Measurements from ENCODE around the gene CNN3.

The CNN3 gene

DNA sequence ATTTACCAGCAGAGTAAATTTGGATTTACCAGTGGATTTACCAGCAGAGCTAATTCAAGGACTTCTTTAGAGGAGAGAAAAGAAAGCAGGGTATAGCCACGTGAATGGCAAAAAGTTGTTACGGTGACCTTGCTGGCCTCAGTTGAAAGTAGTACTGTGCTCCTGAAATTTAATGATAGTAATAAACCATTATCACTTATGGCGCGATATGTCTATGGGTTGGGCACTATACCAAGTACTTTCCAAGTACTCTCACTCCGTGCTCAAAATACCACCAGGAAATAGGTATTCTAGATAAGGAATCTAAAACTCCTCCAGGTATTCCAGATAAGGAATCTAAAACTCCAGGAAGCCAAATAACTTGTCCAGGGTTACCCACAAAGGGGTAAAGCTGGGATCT lies 70.9 kb downstream of the CNN3 start:
- DNase-seq (ENCODE audit: low spot score) = no peak

DNA sequence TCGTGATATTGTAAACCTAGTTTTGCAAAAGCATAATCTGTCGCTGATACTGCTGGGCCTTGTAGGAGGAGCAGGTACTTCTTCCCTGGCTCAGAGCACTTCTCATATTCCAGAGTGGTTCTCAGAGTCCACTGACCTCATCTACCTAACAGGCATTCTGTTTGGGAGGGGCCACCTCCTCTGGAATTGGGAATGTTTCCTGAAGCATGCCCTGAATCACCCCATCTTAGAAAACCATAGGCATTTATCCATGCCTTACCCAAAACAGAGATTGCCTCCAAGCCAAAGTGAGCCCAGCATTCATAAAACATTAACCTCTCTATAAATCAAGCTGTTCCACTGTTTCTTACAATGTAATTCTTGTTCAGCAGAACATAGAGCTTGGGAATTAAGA lies 71.6 kb downstream of the CNN3 start:
- no peak for DNase-seq (ENCODE audit: low spot score)

DNA sequence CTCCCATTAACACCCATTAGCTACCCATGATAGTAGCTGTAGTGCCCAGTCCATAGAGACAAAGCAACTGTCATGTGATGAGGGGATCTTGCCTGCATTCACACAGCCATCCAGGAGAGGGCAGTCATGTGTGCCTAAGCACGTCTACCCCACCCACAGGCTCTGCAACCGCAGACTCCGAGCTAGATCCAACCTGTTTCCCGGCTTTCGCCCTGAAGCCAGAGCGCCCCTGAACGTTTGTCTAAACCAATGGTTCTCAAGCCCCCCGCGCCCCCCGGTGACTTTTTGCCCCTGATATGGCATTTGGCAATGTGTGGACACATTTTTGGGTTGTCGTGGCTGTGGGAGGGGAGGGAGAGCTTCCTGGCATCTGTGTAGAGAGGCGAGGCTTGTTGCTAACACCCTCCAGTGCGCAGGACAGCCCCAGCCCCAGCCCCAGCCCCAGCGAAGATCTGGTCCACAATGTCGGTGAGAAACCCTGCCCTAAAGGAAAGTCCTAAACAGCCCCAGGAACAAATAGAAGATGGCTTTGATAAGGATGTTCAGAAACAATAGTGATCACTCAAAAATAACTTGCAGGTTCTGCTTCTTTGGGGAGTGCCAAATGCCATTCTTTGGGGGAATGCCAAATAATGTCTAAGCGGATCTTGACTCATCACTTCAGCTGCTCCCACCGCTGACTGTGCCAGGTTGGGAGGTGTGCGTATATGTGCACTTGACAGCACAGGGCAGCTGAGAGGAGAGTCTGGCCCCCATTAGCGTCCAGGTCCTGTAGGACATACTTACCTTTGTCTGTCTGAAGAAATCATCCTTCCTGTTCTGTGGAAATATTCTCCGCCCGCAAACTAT lies 72.2 kb downstream of the CNN3 start:
- DNase-seq (ENCODE audit: low spot score) = peak; percentile 92

DNA sequence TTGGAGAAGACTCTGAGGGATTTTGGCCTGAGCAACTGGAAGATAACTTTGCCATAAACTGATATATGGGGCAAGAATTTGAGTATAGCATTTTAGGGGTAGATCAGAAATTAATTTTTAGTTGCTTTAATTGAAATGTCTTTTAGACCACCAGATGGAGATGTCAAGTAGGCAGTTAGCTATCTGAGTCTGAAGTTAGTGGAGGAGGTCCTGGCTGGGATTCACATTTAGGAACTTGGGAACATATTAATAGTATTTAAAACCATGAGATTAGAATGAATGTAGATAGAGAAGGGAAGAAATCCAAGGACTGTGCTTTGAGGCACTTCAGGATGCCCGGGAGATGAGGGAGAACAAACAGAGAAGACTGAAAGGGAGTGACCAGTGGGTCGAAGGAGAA lies 74.1 kb downstream of the CNN3 start:
- DNase-seq (ENCODE audit: low spot score) = no peak

DNA sequence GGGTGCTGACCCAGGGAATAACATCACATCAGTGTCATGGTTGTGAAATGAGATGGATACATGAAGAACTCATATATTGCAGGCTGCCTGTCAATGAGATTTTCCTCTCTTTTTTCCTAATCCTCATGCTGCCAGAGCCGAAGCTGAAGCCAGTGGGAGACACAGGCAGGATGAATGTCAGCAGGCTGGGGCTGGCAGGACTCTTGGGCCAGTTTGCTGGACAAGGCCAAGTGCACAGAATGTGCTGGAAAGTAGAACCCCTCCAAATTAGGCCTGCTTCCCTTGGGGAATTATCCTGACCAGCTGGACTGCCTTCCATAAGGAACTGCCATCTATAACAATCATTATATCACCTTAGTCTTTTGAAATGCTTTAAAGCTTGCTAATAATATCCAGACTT lies 75.3 kb downstream of the CNN3 start:
- no peak for DNase-seq (ENCODE audit: low spot score)

Measured in left forelimb (tissue), 1 donor.